SK-N-MC (cell line): ENCODE data around the gene NOB1.

ENCODE experiments used
- EZH2 ChIP-seq: fragments of 200-600 bp; sonication (generic); IDR thresholded peaks from one replicate; pipeline ENCODE4 v1.6.1; 2017; ENCODE audit warnings: antibody characterized with exemption
- POLR2AphosphoS5 ChIP-seq: IDR thresholded peaks from 2 replicates; pipeline ENCODE4 v1.6.1; 2012; ENCODE audit warnings: mild to moderate bottlenecking, low read depth, low read length, borderline replicate concordance

GRCh38 chr16:69703638-69704037, 51.1 kb downstream of the NOB1 start:
- TF ChIP-seq POLR2AphosphoS5 (no peak), EZH2 (no peak)
